Measurements from ENCODE around the gene CNFN. TPM values are rescaled to one million over a fixed set of nuclear protein-coding genes. Genes with fewer than 3 reads are reported as not detected.

The CNFN gene
- total and polyA plus RNA-seq, 7 experiments from 2014 or later: 0.52 to 0.75 TPM; not detected in 5

GRCh38 chr19:42375415-42376176 lies 14.5 kb downstream of the CNFN start:
- Mint-ChIP-seq H3K27ac (no peak overlapping the region), H3K27me3 (peaks cover 0 to 7% (median 0%) of the 10 kb centered on the region in 5 donors), H3K9me3 (no peaks in the 10 kb centered on the region), H3K4me1 (peaks cover 0 to 4% (median 0%) of the 10 kb centered on the region in 7 donors), H3K4me3 (no peak overlapping the region), H3K36me3 (peaks cover 0 to 7% (median 0%) of the 10 kb centered on the region in 5 donors)
- ChIA-PET CTCF (no interaction called here), POLR2A (no interaction called here)
- H3K9me3 ChIP-seq (ENCODE audit: control insufficient read depth in 2 of 3, low read length in 3 of 3): no peaks in the 10 kb centered on the region
- intact Hi-C loops (cut with micrococcal nuclease): no loop called here
- no peak overlapping the region for H3K4me3 ChIP-seq (ENCODE audit: low read length)
- no peaks in the 10 kb centered on the region for H3K27me3 ChIP-seq (ENCODE audit: control insufficient read depth in 2 of 2, insufficient read depth in 2 of 2, low read length in 2 of 2)
- no peak overlapping the region for H3K27ac ChIP-seq (ENCODE audit: low read depth, low read length)
- ATAC-seq: no peak
- no peak for DNase-seq
- no peaks in the 10 kb centered on the region for H3K4me1 ChIP-seq (ENCODE audit: control insufficient read depth in 2 of 2, insufficient read depth in 2 of 2, low read length in 2 of 2)
- no peaks in the 10 kb centered on the region for H3K36me3 ChIP-seq (ENCODE audit: control insufficient read depth in 2 of 3, insufficient read depth in 3 of 3, low read length in 3 of 3)

DNA sequence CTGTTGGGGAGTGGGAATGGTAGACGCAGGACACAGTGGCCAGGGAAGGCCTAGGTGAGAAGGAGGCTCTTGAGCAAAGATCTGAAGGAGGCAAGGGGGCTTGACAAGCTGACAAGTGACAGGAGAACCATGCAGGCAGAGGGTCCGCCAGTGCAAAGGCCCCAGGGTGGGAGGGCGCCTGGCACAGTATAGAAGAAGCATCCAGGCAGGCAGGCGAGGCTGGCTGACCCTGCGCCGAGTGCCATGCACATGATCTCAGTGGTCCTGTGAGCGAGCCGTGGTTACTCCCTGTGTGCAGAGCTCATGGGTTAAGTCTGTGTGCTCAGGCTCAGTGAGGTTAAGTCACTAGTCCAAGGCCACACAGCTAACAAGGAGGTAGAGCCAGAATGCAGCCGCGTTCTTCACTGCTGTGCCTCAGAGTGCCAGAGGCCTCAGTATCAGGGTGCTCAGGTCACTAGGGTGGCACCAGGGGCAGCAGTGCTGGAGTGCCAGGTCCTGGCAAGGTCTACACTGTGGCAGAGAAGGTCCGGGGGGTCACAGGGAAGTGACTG lies 15.2 kb downstream of the CNFN start:
- peaks cover 0 to 7% (median 0%) of the 10 kb centered on the region in 5 donors for H3K36me3 Mint-ChIP-seq
- H3K27ac Mint-ChIP-seq: no peak overlapping the region

GRCh38 chr19:42370626-42371175 lies 19.4 kb downstream of the CNFN start:
- H3K4me3 ChIP-seq (ENCODE audit: low read length): no peak overlapping the region
- POLR2A ChIA-PET: no interaction called here
- peaks cover 0 to 7% (median 0%) of the 10 kb centered on the region in 5 donors for H3K36me3 Mint-ChIP-seq
- H3K4me1 Mint-ChIP-seq: peaks cover 0 to 5% (median 0%) of the 10 kb centered on the region in 7 donors
- CTCF ChIA-PET: interaction anchor here (0.6 kb wide), 1 partner anchor 16 kb away, joined by 3 read pairs; no protein-coding TSS in a partner anchor
- no peaks in the 10 kb centered on the region for H3K27me3 ChIP-seq (ENCODE audit: control insufficient read depth in 2 of 2, insufficient read depth in 2 of 2, low read length in 2 of 2)
- H3K4me3 Mint-ChIP-seq: no peak overlapping the region
- intact Hi-C loops (cut with micrococcal nuclease): no loop called here
- ATAC-seq: no peak
- no peak overlapping the region for H3K27ac Mint-ChIP-seq
- H3K9me3 Mint-ChIP-seq: no peaks in the 10 kb centered on the region
- no peak overlapping the region for H3K27ac ChIP-seq (ENCODE audit: low read depth, low read length)
- H3K27me3 Mint-ChIP-seq: no peaks in the 10 kb centered on the region
- DNase-seq: no peak
- H3K36me3 ChIP-seq (ENCODE audit: control insufficient read depth in 2 of 3, insufficient read depth in 3 of 3, low read length in 3 of 3): no peaks in the 10 kb centered on the region
- H3K4me1 ChIP-seq (ENCODE audit: control insufficient read depth in 2 of 2, insufficient read depth in 2 of 2, low read length in 2 of 2): no peaks in the 10 kb centered on the region
- no peaks in the 10 kb centered on the region for H3K9me3 ChIP-seq (ENCODE audit: control insufficient read depth in 2 of 3, low read length in 3 of 3)

More for the DNA sequence above, 15.2 kb downstream of the CNFN start:
- H3K27me3 ChIP-seq (ENCODE audit: control insufficient read depth in 2 of 2, insufficient read depth in 2 of 2, low read length in 2 of 2): no peaks in the 10 kb centered on the region
- no peak overlapping the region for H3K4me3 Mint-ChIP-seq
- no peaks in the 10 kb centered on the region for H3K4me1 ChIP-seq (ENCODE audit: control insufficient read depth in 2 of 2, insufficient read depth in 2 of 2, low read length in 2 of 2)
- ChIA-PET POLR2A (no interaction called here), CTCF (interaction anchor here (1.0 kb wide), 1 partner anchor 58 kb away, joined by 3 read pairs; no protein-coding TSS in a partner anchor)
- H3K27ac ChIP-seq (ENCODE audit: low read depth, low read length): no peak overlapping the region
- H3K4me3 ChIP-seq (ENCODE audit: low read length): no peak overlapping the region
- ATAC-seq (no peak), DNase-seq (no peak)
- H3K36me3 ChIP-seq (ENCODE audit: control insufficient read depth in 2 of 3, insufficient read depth in 3 of 3, low read length in 3 of 3): no peaks in the 10 kb centered on the region
- peaks cover 0 to 3% (median 0%) of the 10 kb centered on the region in 5 donors for H3K27me3 Mint-ChIP-seq
- no peaks in the 10 kb centered on the region for H3K9me3 ChIP-seq (ENCODE audit: control insufficient read depth in 2 of 3, low read length in 3 of 3)
- peaks cover 0 to 4% (median 0%) of the 10 kb centered on the region in 7 donors for H3K4me1 Mint-ChIP-seq
- intact Hi-C loops (cut with micrococcal nuclease): no loop called here
- no peaks in the 10 kb centered on the region for H3K9me3 Mint-ChIP-seq

DNA sequence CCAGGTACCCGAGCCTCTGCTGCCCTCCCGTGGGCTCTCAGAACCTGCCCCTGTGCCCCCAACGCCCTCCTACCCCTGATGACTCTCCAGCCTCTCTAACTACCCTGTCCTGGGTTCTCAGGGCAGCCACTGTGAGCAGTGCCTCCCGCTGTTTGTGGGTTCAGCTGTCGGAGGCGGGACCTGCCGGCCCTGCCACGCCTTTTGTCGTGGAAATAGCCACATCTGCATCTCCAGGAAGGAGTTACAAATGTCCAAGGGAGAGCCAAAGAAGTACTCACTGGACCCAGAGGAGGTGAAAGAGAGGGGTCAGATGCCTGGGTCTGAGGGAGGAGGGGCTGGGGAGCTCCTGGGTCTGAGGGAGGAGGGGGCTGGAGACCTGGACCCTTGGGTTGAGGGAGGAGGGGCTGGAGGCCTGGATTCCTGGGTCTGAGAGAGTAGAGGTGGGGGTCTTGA lies 20.0 kb downstream of the CNFN start:
- H3K4me3 ChIP-seq (ENCODE audit: low read length): no peak overlapping the region
- H3K27ac ChIP-seq (ENCODE audit: low read depth, low read length): no peak overlapping the region
- Mint-ChIP-seq H3K27ac (no peak overlapping the region), H3K27me3 (no peaks in the 10 kb centered on the region), H3K4me3 (no peak overlapping the region), H3K4me1 (peaks cover 0 to 5% (median 0%) of the 10 kb centered on the region in 7 donors), H3K9me3 (no peaks in the 10 kb centered on the region), H3K36me3 (peaks cover 0 to 7% (median 0%) of the 10 kb centered on the region in 5 donors)
- H3K4me1 ChIP-seq (ENCODE audit: control insufficient read depth in 2 of 2, insufficient read depth in 2 of 2, low read length in 2 of 2): no peaks in the 10 kb centered on the region
- H3K27me3 ChIP-seq (ENCODE audit: control insufficient read depth in 2 of 2, insufficient read depth in 2 of 2, low read length in 2 of 2): no peaks in the 10 kb centered on the region
- DNase-seq (no peak), ATAC-seq (no peak)
- CTCF ChIA-PET: interaction anchor here (0.6 kb wide), 1 partner anchor 16 kb away, joined by 3 read pairs; no protein-coding TSS in a partner anchor
- intact Hi-C loops (cut with micrococcal nuclease): no loop called here
- H3K36me3 ChIP-seq (ENCODE audit: control insufficient read depth in 2 of 3, insufficient read depth in 3 of 3, low read length in 3 of 3): no peaks in the 10 kb centered on the region
- H3K9me3 ChIP-seq (ENCODE audit: control insufficient read depth in 2 of 3, low read length in 3 of 3): no peaks in the 10 kb centered on the region
- POLR2A ChIA-PET: no interaction called here

DNA sequence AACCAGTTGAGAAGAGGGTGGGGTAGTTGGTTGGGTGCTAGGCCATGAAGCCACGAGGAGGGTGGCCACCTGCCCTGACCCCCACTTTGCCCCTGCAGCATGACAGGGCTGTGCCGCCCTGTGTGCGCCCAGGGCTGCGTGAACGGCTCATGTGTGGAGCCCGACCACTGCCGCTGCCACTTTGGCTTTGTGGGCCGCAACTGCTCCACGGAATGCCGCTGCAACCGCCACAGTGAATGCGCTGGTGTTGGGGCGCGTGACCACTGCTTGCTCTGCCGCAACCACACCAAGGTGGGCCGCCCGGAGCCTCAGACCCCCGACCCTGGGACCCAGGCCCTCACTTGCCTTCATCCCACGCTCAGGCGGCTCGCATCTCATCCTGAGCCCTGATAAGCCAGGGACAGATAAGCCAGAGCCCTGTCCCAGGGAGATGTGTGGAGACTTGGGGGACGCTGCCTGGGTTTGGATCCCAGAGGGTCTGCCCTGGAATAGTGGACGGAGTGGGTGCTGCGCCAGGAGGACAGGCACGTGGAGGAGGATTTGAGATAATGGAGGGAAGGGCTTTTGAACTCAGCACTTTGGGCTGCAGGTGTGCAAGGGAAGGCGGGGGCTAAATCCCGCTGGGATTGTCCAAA lies 20.5 kb downstream of the CNFN start:
- no peaks in the 10 kb centered on the region for H3K27me3 ChIP-seq (ENCODE audit: control insufficient read depth in 2 of 2, insufficient read depth in 2 of 2, low read length in 2 of 2)
- no peaks in the 10 kb centered on the region for H3K4me1 ChIP-seq (ENCODE audit: control insufficient read depth in 2 of 2, insufficient read depth in 2 of 2, low read length in 2 of 2)
- Mint-ChIP-seq H3K4me1 (peaks cover 0 to 5% (median 0%) of the 10 kb centered on the region in 7 donors), H3K4me3 (no peak overlapping the region), H3K36me3 (peaks cover 0 to 4% (median 0%) of the 10 kb centered on the region in 5 donors), H3K9me3 (no peaks in the 10 kb centered on the region), H3K27ac (no peak overlapping the region), H3K27me3 (no peaks in the 10 kb centered on the region)
- CTCF ChIA-PET: no interaction called here
- no peak overlapping the region for H3K27ac ChIP-seq (ENCODE audit: low read depth, low read length)
- no peaks in the 10 kb centered on the region for H3K36me3 ChIP-seq (ENCODE audit: control insufficient read depth in 2 of 3, insufficient read depth in 3 of 3, low read length in 3 of 3)
- DNase-seq: no peak
- H3K9me3 ChIP-seq (ENCODE audit: control insufficient read depth in 2 of 3, low read length in 3 of 3): no peaks in the 10 kb centered on the region
- no peak overlapping the region for H3K4me3 ChIP-seq (ENCODE audit: low read length)
- intact Hi-C loops (cut with micrococcal nuclease): no loop called here
- ATAC-seq: no peak
- POLR2A ChIA-PET: no interaction called here

GRCh38 chr19:42368765-42369164 lies 21.3 kb downstream of the CNFN start:
- Histone ChIP-seq H3K9me3 (ENCODE audit: control insufficient read depth in 2 of 3, low read length in 3 of 3) (no peaks in the 10 kb centered on the region), H3K36me3 (ENCODE audit: control insufficient read depth in 2 of 3, insufficient read depth in 3 of 3, low read length in 3 of 3) (peaks cover 0 to 3% (median 0%) of the 10 kb centered on the region in 3 experiments), H3K4me3 (ENCODE audit: low read length) (no peak overlapping the region), H3K27ac (ENCODE audit: low read depth, low read length) (no peak overlapping the region), H3K4me1 (ENCODE audit: control insufficient read depth in 2 of 2, insufficient read depth in 2 of 2, low read length in 2 of 2) (no peaks in the 10 kb centered on the region), H3K27me3 (ENCODE audit: control insufficient read depth in 2 of 2, insufficient read depth in 2 of 2, low read length in 2 of 2) (no peaks in the 10 kb centered on the region)
- DNase-seq (no peak), ATAC-seq (no peak)
- CTCF ChIA-PET: no interaction called here
- Mint-ChIP-seq H3K9me3 (peaks cover 0 to 3% (median 0%) of the 10 kb centered on the region in 11 donors), H3K36me3 (peaks cover 2 to 11% (median 6%) of the 10 kb centered on the region in 5 donors), H3K27ac (peak overlapping the region in 1 of 9 donors; percentile 55), H3K4me3 (no peak overlapping the region), H3K27me3 (no peaks in the 10 kb centered on the region), H3K4me1 (peaks cover 0 to 3% (median 0%) of the 10 kb centered on the region in 7 donors)
- intact Hi-C loops (cut with micrococcal nuclease): no loop called here
- POLR2A ChIA-PET: no interaction called here

Measured in naive thymus-derived CD4-positive, alpha-beta T cell (primary cell).